ENCODE results near the gene ARAP3. TPM values are rescaled to one million over a fixed set of nuclear protein-coding genes. Genes with fewer than 3 reads are reported as not detected.

The ARAP3 gene
- total RNA-seq, 1 experiment from 2014 or later, result 15.1 TPM

DNA sequence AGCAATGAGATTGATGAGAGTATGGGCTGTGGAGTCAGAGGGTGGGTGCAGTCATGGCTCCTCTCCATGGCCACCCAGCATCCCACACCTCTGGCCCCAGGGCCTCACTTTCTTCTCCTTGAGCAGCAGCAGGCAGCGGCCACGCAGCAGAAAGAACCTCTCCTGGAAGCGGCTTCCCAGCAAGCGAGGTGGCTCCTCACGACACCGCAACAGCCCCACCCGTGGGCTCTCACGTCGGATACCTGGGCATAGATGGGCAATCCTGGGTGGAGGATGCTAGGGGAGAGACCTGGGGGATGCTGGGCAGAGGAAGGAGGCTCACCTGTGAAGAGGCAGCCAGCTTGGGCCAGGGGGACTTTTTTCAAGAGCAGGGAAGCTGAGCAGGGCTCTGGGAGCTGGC lies 25.6 kb downstream of the ARAP3 start:
- no peak for DNase-seq (ENCODE audit: low read depth, low spot score)
- no peak overlapping the region for H3K4me2 ChIP-seq (ENCODE audit: low read length)
- H3K27ac ChIP-seq (ENCODE audit: low read depth, low read length), result no peak overlapping the region
- no peak overlapping the region for H3K4me3 ChIP-seq (replicated peaks in 1 of 2; ENCODE audit: low read depth in 1 of 2, low read length in 2 of 2)
- H3K27me3 ChIP-seq (ENCODE audit: insufficient read depth, low read length), result no peaks in the 10 kb centered on the region
- H3K4me1 ChIP-seq (ENCODE audit: control insufficient read depth in 1 of 2, insufficient read depth in 2 of 2, low read length in 2 of 2), result peaks cover 0 to 23% of the 10 kb centered on the region in 2 experiments; a peak in 2 of 4 replicates
- intact Hi-C loops (cut with micrococcal nuclease), result no loop called here
- H3K9ac ChIP-seq (ENCODE audit: low read length), result no peak overlapping the region
- ChIA-PET RAD21 (ENCODE audit: low non-redundant PET in 1 of 2, low total read pairs in 2 of 2, uncharacterized antibody in 2 of 2, unreplicated experiment in 2 of 2) (no interaction called here), POLR2A (no interaction called here), CTCF (no interaction called here)
- no peak overlapping the region for H2AFZ ChIP-seq (ENCODE audit: low read depth, low read length, poor library complexity, severe bottlenecking)
- TF ChIP-seq FOSL1 (IDR thresholded peaks at IDR 0.05; ENCODE audit: low read depth), result no peak
- no peak for TF ChIP-seq TCF7L2 (IDR thresholded peaks at IDR 0.05; ENCODE audit: borderline replicate concordance, extremely low read depth, insufficient read depth, insufficient read length)
- no peak for TF ChIP-seq JUND (IDR thresholded peaks at IDR 0.05)
- TF ChIP-seq SP1 (IDR thresholded peaks at IDR 0.05; ENCODE audit: low read depth), result no peak
- no peak for TF ChIP-seq ZFX (IDR thresholded peaks at IDR 0.05)
- no peak for TF ChIP-seq POLR2AphosphoS5 (IDR thresholded peaks at IDR 0.05; ENCODE audit: low read depth, low read length)
- TF ChIP-seq SRF (IDR thresholded peaks at IDR 0.05; ENCODE audit: low read depth), result no peak
- TF ChIP-seq CBX3 (IDR thresholded peaks at IDR 0.05; ENCODE audit: low read depth), result no peak
- TF ChIP-seq, protein P1, sequence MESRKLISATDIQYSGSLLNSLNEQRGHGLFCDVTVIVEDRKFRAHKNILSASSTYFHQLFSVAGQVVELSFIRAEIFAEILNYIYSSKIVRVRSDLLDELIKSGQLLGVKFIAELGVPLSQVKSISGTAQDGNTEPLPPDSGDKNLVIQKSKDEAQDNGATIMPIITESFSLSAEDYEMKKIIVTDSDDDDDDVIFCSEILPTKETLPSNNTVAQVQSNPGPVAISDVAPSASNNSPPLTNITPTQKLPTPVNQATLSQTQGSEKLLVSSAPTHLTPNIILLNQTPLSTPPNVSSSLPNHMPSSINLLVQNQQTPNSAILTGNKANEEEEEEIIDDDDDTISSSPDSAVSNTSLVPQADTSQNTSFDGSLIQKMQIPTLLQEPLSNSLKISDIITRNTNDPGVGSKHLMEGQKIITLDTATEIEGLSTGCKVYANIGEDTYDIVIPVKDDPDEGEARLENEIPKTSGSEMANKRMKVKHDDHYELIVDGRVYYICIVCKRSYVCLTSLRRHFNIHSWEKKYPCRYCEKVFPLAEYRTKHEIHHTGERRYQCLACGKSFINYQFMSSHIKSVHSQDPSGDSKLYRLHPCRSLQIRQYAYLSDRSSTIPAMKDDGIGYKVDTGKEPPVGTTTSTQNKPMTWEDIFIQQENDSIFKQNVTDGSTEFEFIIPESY (IDR thresholded peaks at IDR 0.05; ENCODE audit: extremely low read depth, insufficient replicate concordance, low read length), result no peak
- TF ChIP-seq, protein P2, sequence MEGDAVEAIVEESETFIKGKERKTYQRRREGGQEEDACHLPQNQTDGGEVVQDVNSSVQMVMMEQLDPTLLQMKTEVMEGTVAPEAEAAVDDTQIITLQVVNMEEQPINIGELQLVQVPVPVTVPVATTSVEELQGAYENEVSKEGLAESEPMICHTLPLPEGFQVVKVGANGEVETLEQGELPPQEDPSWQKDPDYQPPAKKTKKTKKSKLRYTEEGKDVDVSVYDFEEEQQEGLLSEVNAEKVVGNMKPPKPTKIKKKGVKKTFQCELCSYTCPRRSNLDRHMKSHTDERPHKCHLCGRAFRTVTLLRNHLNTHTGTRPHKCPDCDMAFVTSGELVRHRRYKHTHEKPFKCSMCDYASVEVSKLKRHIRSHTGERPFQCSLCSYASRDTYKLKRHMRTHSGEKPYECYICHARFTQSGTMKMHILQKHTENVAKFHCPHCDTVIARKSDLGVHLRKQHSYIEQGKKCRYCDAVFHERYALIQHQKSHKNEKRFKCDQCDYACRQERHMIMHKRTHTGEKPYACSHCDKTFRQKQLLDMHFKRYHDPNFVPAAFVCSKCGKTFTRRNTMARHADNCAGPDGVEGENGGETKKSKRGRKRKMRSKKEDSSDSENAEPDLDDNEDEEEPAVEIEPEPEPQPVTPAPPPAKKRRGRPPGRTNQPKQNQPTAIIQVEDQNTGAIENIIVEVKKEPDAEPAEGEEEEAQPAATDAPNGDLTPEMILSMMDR (IDR thresholded peaks at IDR 0.05 in 2 of 3, conservative IDR thresholded peaks at IDR 0.05 in 1 of 3; ENCODE audit: borderline replicate concordance in 1 of 3, insufficient read depth in 1 of 3, low read depth in 2 of 3, low read length in 2 of 3), result no peak
- no peak for TF ChIP-seq CEBPB (IDR thresholded peaks at IDR 0.05; ENCODE audit: low read depth)
- TF ChIP-seq EZH2phosphoT487 (IDR thresholded peaks at IDR 0.05; ENCODE audit: borderline replicate concordance), result no peak
- TF ChIP-seq EZH2 (IDR thresholded peaks at IDR 0.05), result no peak
- TF ChIP-seq ELF1 (IDR thresholded peaks at IDR 0.05; ENCODE audit: borderline replicate concordance, low read depth), result no peak
- no peaks in the 10 kb centered on the region for H3K79me2 ChIP-seq (ENCODE audit: insufficient read depth, low read length)
- no peaks in the 10 kb centered on the region for H3K9me2 ChIP-seq (ENCODE audit: insufficient read depth)
- ATAC-seq, result no peak
- H3K36me3 ChIP-seq (ENCODE audit: control insufficient read depth in 1 of 2, insufficient read depth in 2 of 2, low read length in 2 of 2), result no peaks in the 10 kb centered on the region
- H4K20me1 ChIP-seq (ENCODE audit: insufficient read depth), result no peaks in the 10 kb centered on the region
- H3K9me3 ChIP-seq (ENCODE audit: control insufficient read depth in 1 of 2, insufficient read depth in 1 of 2, low read depth in 1 of 2, low read length in 2 of 2), result no peaks in the 10 kb centered on the region
- no TSS peak for BruUV-seq (replicated peaks)
